ENCODE data around the gene INO80C.

Gene INO80C

GRCh38 chr18:35468711-35469110, 29.0 kb downstream of the INO80C start:
- H3K36me3 ChIP-seq (ENCODE audit: insufficient read depth, low read length), result peaks cover 34% of the 10 kb centered on the region
- no peaks in the 10 kb centered on the region for H3K9me3 ChIP-seq (ENCODE audit: insufficient read depth, low read depth, low read length)
- no peak overlapping the region for H3K27ac ChIP-seq (ENCODE audit: low read depth, low read length)
- H3K4me1 ChIP-seq (ENCODE audit: insufficient read depth, low read length), result no peaks in the 10 kb centered on the region
- H3K4me3 ChIP-seq (ENCODE audit: low read length), result no peak overlapping the region
- H3K9ac ChIP-seq (ENCODE audit: low read depth, low read length), result no peak overlapping the region
- no peaks in the 10 kb centered on the region for H3K27me3 ChIP-seq (ENCODE audit: insufficient read depth, low read length)
- WGBS, result 86% methylated on average over 2 of the region's 2 CpGs

- Histone ChIP-seq H3K36me3 (ENCODE audit: insufficient read depth, low read length) (peaks cover 27% of the 10 kb centered on the region), H3K4me1 (ENCODE audit: insufficient read depth, low read length) (no peaks in the 10 kb centered on the region), H3K9ac (ENCODE audit: low read depth, low read length) (no peak overlapping the region), H3K4me3 (ENCODE audit: low read length) (no peak overlapping the region), H3K9me3 (ENCODE audit: insufficient read depth, low read depth, low read length) (no peaks in the 10 kb centered on the region), H3K27me3 (ENCODE audit: insufficient read depth, low read length) (no peaks in the 10 kb centered on the region), H3K27ac (ENCODE audit: low read depth, low read length) (no peak overlapping the region)
- 95% methylated on average over 4 of the region's 4 CpGs for WGBS
These were observed 30.1 kb downstream of the INO80C start for GRCh38 chr18:35467624-35468016.

GRCh38 chr18:35466815-35467623, 30.7 kb downstream of the INO80C start:
- Histone ChIP-seq H3K27ac (ENCODE audit: low read depth, low read length) (no peak overlapping the region), H3K36me3 (ENCODE audit: insufficient read depth, low read length) (peaks cover 25% of the 10 kb centered on the region), H3K27me3 (ENCODE audit: insufficient read depth, low read length) (no peaks in the 10 kb centered on the region), H3K9ac (ENCODE audit: low read depth, low read length) (no peak overlapping the region), H3K9me3 (ENCODE audit: insufficient read depth, low read depth, low read length) (no peaks in the 10 kb centered on the region), H3K4me1 (ENCODE audit: insufficient read depth, low read length) (no peaks in the 10 kb centered on the region), H3K4me3 (ENCODE audit: low read length) (no peak overlapping the region)
- WGBS, result 93% methylated on average over 11 of the region's 11 CpGs

GRCh38 chr18:35466334-35466733, 31.4 kb downstream of the INO80C start:
- H3K36me3 ChIP-seq (ENCODE audit: insufficient read depth, low read length), result peaks cover 25% of the 10 kb centered on the region
- H3K9ac ChIP-seq (ENCODE audit: low read depth, low read length), result no peak overlapping the region
- H3K9me3 ChIP-seq (ENCODE audit: insufficient read depth, low read depth, low read length), result no peaks in the 10 kb centered on the region
- H3K4me3 ChIP-seq (ENCODE audit: low read length), result no peak overlapping the region
- H3K27me3 ChIP-seq (ENCODE audit: insufficient read depth, low read length), result no peaks in the 10 kb centered on the region
- no peak overlapping the region for H3K27ac ChIP-seq (ENCODE audit: low read depth, low read length)
- no peaks in the 10 kb centered on the region for H3K4me1 ChIP-seq (ENCODE audit: insufficient read depth, low read length)
- 91% methylated on average over 6 of the region's 6 CpGs for WGBS

- H3K9ac ChIP-seq (ENCODE audit: low read depth, low read length), result no peak overlapping the region
- H3K9me3 ChIP-seq (ENCODE audit: insufficient read depth, low read depth, low read length), result no peaks in the 10 kb centered on the region
- H3K27me3 ChIP-seq (ENCODE audit: insufficient read depth, low read length), result no peaks in the 10 kb centered on the region
- no CpG with 5 or more reads among the region's 1 CpG for WGBS
- no peak overlapping the region for H3K4me3 ChIP-seq (ENCODE audit: low read length)
- peaks cover 22% of the 10 kb centered on the region for H3K36me3 ChIP-seq (ENCODE audit: insufficient read depth, low read length)
- no peak overlapping the region for H3K27ac ChIP-seq (ENCODE audit: low read depth, low read length)
- no peaks in the 10 kb centered on the region for H3K4me1 ChIP-seq (ENCODE audit: insufficient read depth, low read length)
These were observed 32.4 kb downstream of the INO80C start for GRCh38 chr18:35465329-35465728.

GRCh38 chr18:35464831-35465279, 32.9 kb downstream of the INO80C start:
- Histone ChIP-seq H3K9me3 (ENCODE audit: insufficient read depth, low read depth, low read length) (no peaks in the 10 kb centered on the region), H3K9ac (ENCODE audit: low read depth, low read length) (no peak overlapping the region), H3K4me1 (ENCODE audit: insufficient read depth, low read length) (no peaks in the 10 kb centered on the region), H3K27me3 (ENCODE audit: insufficient read depth, low read length) (no peaks in the 10 kb centered on the region), H3K4me3 (ENCODE audit: low read length) (no peak overlapping the region), H3K36me3 (ENCODE audit: insufficient read depth, low read length) (peaks cover 22% of the 10 kb centered on the region), H3K27ac (ENCODE audit: low read depth, low read length) (no peak overlapping the region)
- 87% methylated on average over 2 of the region's 2 CpGs for WGBS

- peaks cover 5% of the 10 kb centered on the region for H3K4me1 ChIP-seq (ENCODE audit: insufficient read depth, low read length)
- WGBS, result 98% methylated on average over 3 of the region's 4 CpGs
- H3K9ac ChIP-seq (ENCODE audit: low read depth, low read length), result no peak overlapping the region
- no peaks in the 10 kb centered on the region for H3K9me3 ChIP-seq (ENCODE audit: insufficient read depth, low read depth, low read length)
- H3K4me3 ChIP-seq (ENCODE audit: low read length), result no peak overlapping the region
- peaks cover 11% of the 10 kb centered on the region for H3K36me3 ChIP-seq (ENCODE audit: insufficient read depth, low read length)
- no peaks in the 10 kb centered on the region for H3K27me3 ChIP-seq (ENCODE audit: insufficient read depth, low read length)
- H3K27ac ChIP-seq (ENCODE audit: low read depth, low read length), result no peak overlapping the region
These were observed 33.9 kb downstream of the INO80C start for GRCh38 chr18:35463827-35464226.

GRCh38 chr18:35463050-35463449, 34.7 kb downstream of the INO80C start:
- Histone ChIP-seq H3K27ac (ENCODE audit: low read depth, low read length) (no peak overlapping the region), H3K4me3 (ENCODE audit: low read length) (no peak overlapping the region), H3K9ac (ENCODE audit: low read depth, low read length) (no peak overlapping the region), H3K27me3 (ENCODE audit: insufficient read depth, low read length) (no peaks in the 10 kb centered on the region), H3K4me1 (ENCODE audit: insufficient read depth, low read length) (peaks cover 13% of the 10 kb centered on the region), H3K36me3 (ENCODE audit: insufficient read depth, low read length) (peaks cover 5% of the 10 kb centered on the region), H3K9me3 (ENCODE audit: insufficient read depth, low read depth, low read length) (no peaks in the 10 kb centered on the region)
- WGBS, result 92% methylated on average over 5 of the region's 5 CpGs

- Histone ChIP-seq H3K27ac (ENCODE audit: low read depth, low read length) (no peak overlapping the region), H3K4me3 (ENCODE audit: low read length) (no peak overlapping the region), H3K36me3 (ENCODE audit: insufficient read depth, low read length) (no peaks in the 10 kb centered on the region), H3K4me1 (ENCODE audit: insufficient read depth, low read length) (peaks cover 17% of the 10 kb centered on the region), H3K27me3 (ENCODE audit: insufficient read depth, low read length) (no peaks in the 10 kb centered on the region), H3K9ac (ENCODE audit: low read depth, low read length) (no peak overlapping the region), H3K9me3 (ENCODE audit: insufficient read depth, low read depth, low read length) (no peaks in the 10 kb centered on the region)
- 86% methylated on average over 1 of the region's 1 CpG for WGBS
These were observed 37.0 kb downstream of the INO80C start for GRCh38 chr18:35460736-35461161.

GRCh38 chr18:35459997-35460396, 37.8 kb downstream of the INO80C start:
- H3K27me3 ChIP-seq (ENCODE audit: insufficient read depth, low read length), result no peaks in the 10 kb centered on the region
- no peak overlapping the region for H3K9ac ChIP-seq (ENCODE audit: low read depth, low read length)
- H3K9me3 ChIP-seq (ENCODE audit: insufficient read depth, low read depth, low read length), result no peaks in the 10 kb centered on the region
- H3K4me3 ChIP-seq (ENCODE audit: low read length), result no peak overlapping the region
- 92% methylated on average over 2 of the region's 2 CpGs for WGBS
- H3K4me1 ChIP-seq (ENCODE audit: insufficient read depth, low read length), result peaks cover 17% of the 10 kb centered on the region
- H3K36me3 ChIP-seq (ENCODE audit: insufficient read depth, low read length), result no peaks in the 10 kb centered on the region
- no peak overlapping the region for H3K27ac ChIP-seq (ENCODE audit: low read depth, low read length)

GRCh38 chr18:35458677-35459441, 38.9 kb downstream of the INO80C start:
- Histone ChIP-seq H3K9me3 (ENCODE audit: insufficient read depth, low read depth, low read length) (no peaks in the 10 kb centered on the region), H3K4me1 (ENCODE audit: insufficient read depth, low read length) (peaks cover 17% of the 10 kb centered on the region), H3K36me3 (ENCODE audit: insufficient read depth, low read length) (no peaks in the 10 kb centered on the region), H3K27me3 (ENCODE audit: insufficient read depth, low read length) (no peaks in the 10 kb centered on the region), H3K4me3 (ENCODE audit: low read length) (no peak overlapping the region), H3K27ac (ENCODE audit: low read depth, low read length) (peak overlapping the region; percentile 18; the same call in 1 of the 2 replicates), H3K9ac (ENCODE audit: low read depth, low read length) (0 out of 2 replicates have a peak overlapping the region, but pooled peaks have one; percentile 5)
- 80% methylated on average over 4 of the region's 4 CpGs for WGBS

Data from HUES64 (cell line).